ENCODE results near the gene PNPLA6. TPM values are rescaled to one million over a fixed set of nuclear protein-coding genes. Genes with fewer than 3 reads are reported as not detected.

The PNPLA6 gene
- total and polyA plus RNA-seq, 9 of the 15 experiments (the other 6 are each of a cell fraction or from before 2014, with no cell fraction given): 0.07 to 30.2 (median 8.3) TPM

DNA sequence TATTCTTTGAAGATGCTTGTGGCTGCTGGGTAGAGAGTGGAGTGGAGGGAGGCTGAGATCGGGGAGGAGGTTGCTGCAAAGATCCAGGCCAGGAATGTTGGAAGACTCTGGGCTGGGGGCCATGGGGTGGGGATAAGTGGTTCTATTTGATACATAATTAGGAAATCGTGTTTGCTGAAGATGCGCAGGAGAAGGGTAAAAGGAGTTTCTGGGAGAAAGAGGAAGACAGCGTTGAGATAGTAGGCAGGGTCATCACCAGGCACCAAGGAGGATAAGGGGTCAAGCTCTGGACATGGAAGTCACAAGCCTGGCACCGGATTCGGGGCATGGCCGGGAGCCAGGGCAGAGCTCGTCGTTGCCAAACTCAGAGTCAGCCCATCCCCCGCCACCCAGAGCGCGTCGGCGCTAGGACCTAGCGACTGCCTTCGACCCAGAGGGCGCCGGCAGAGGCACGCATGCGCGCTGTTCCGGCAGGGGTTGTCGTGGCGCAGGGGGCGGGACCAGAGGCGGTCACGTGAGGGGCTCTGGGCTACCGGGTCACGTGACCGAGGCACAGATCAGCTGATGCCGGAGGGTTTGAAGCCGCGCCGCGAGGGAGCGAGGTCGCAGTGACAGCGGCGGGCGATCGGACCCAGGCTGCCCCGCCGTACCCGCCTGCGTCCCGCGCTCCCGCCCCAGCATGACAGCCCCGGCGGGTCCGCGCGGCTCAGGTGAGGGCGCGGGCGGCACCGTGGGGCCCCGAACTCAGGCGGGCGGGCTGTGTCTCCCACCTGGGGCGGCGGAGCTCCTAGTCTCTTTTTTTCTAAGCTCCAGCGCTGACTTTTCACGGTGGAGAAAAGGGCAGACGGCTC is 13.2 kb upstream of the PNPLA6 start, which contains the start of gene MCOLN1 (continued):
- TF ChIP-seq TFAM (CRISPR knock-in tag; conservative IDR thresholded peaks at IDR 0.05): no peak
- TF ChIP-seq TBL1XR1 (IDR thresholded peaks at IDR 0.05; ENCODE audit: low read length in 2 of 2): no peak
- TF ChIP-seq ZFP1 (CRISPR knock-in tag; IDR thresholded peaks at IDR 0.05): no peak
- TF ChIP-seq ZNF24 (IDR thresholded peaks at IDR 0.05): no peak; the same call in 1 of the 2 replicates
- no peak for TF ChIP-seq POLR3A (IDR thresholded peaks at IDR 0.05; ENCODE audit: borderline replicate concordance, extremely low read depth, insufficient read depth, insufficient read length)
- TF ChIP-seq ATF1 (CRISPR knock-in tag; IDR thresholded peaks at IDR 0.05): no peak
- TF ChIP-seq ATF1 (tag; IDR thresholded peaks at IDR 0.05): peak; percentile 79
- TF ChIP-seq POLR2A (conservative IDR thresholded peaks at IDR 0.05): peak; percentile 62; the same call in 1 of the 2 replicates
- TF ChIP-seq, protein P1, sequence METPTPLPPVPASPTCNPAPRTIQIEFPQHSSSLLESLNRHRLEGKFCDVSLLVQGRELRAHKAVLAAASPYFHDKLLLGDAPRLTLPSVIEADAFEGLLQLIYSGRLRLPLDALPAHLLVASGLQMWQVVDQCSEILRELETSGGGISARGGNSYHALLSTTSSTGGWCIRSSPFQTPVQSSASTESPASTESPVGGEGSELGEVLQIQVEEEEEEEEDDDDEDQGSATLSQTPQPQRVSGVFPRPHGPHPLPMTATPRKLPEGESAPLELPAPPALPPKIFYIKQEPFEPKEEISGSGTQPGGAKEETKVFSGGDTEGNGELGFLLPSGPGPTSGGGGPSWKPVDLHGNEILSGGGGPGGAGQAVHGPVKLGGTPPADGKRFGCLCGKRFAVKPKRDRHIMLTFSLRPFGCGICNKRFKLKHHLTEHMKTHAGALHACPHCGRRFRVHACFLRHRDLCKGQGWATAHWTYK (CRISPR knock-in tag; IDR thresholded peaks at IDR 0.05): no peak; the same call in 1 of the 2 replicates
- no peak for TF ChIP-seq MCM3 (IDR thresholded peaks at IDR 0.05)
- TF ChIP-seq, protein P2, sequence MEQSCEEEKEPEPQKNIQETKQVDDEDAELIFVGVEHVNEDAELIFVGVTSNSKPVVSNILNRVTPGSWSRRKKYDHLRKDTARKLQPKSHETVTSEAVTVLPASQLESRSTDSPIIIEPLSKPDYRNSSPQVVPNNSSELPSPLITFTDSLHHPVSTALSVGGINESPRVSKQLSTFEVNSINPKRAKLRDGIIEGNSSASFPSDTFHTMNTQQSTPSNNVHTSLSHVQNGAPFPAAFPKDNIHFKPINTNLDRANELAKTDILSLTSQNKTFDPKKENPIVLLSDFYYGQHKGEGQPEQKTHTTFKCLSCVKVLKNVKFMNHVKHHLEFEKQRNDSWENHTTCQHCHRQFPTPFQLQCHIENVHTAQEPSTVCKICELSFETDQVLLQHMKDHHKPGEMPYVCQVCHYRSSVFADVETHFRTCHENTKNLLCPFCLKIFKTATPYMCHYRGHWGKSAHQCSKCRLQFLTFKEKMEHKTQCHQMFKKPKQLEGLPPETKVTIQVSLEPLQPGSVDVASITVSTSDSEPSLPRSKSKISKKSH (CRISPR knock-in tag; IDR thresholded peaks at IDR 0.05): no peak
- no peak for TF ChIP-seq ZFP30 (CRISPR knock-in tag; IDR thresholded peaks at IDR 0.05; ENCODE audit: borderline replicate concordance)
- no peak for TF ChIP-seq ARID2 (IDR thresholded peaks at IDR 0.05)
- TF ChIP-seq EWSR1 (IDR thresholded peaks at IDR 0.05; ENCODE audit: borderline replicate concordance, low read depth, partially characterized antibody): no peak
- no peak for TF ChIP-seq PTBP1 (IDR thresholded peaks at IDR 0.05; ENCODE audit: low read depth, low read length)
- TF ChIP-seq POLR2H (tag; IDR thresholded peaks at IDR 0.05; ENCODE audit: low read depth): no peak
- TF ChIP-seq DPF2 (IDR thresholded peaks at IDR 0.05): peak; percentile 64
- TF ChIP-seq ELF4 (CRISPR knock-in tag; IDR thresholded peaks at IDR 0.05): 0 out of 2 replicates have a peak, but pooled peaks have one; percentile 57
- TF ChIP-seq, protein P3, sequence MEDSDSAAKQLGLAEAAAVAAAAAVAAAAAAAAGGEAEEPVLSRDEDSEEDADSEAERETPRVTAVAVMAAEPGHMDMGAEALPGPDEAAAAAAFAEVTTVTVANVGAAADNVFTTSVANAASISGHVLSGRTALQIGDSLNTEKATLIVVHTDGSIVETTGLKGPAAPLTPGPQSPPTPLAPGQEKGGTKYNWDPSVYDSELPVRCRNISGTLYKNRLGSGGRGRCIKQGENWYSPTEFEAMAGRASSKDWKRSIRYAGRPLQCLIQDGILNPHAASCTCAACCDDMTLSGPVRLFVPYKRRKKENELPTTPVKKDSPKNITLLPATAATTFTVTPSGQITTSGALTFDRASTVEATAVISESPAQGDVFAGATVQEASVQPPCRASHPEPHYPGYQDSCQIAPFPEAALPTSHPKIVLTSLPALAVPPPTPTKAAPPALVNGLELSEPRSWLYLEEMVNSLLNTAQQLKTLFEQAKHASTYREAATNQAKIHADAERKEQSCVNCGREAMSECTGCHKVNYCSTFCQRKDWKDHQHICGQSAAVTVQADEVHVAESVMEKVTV (CRISPR knock-in tag; IDR thresholded peaks at IDR 0.05): no peak
- no peak; the same call in 1 of the 2 replicates for TF ChIP-seq ZNF212 (CRISPR knock-in tag; IDR thresholded peaks at IDR 0.05)
- TF ChIP-seq FOSL1 (tag; conservative IDR thresholded peaks at IDR 0.05): peak; percentile 20; the same call in 1 of the 2 replicates
- no peak for TF ChIP-seq POU5F1 (IDR thresholded peaks at IDR 0.05; ENCODE audit: borderline replicate concordance, low read depth, low read length, partially characterized antibody)
- TF ChIP-seq RBM15 (IDR thresholded peaks at IDR 0.05; ENCODE audit: insufficient read depth, low read length): no peak
- no peak for TF ChIP-seq CBX2 (IDR thresholded peaks at IDR 0.05; ENCODE audit: insufficient read depth, low read length, poor library complexity, severe bottlenecking)
- TF ChIP-seq ETS2 (tag; IDR thresholded peaks at IDR 0.05; ENCODE audit: borderline replicate concordance, poor library complexity, severe bottlenecking): no peak
- TF ChIP-seq NCOA1 (IDR thresholded peaks at IDR 0.05; ENCODE audit: low read depth): no peak
- TF ChIP-seq PHB2 (IDR thresholded peaks at IDR 0.05; ENCODE audit: low read depth): no peak
